ENCODE results near the gene SLC52A3.

- TF ChIP-seq, protein P1, sequence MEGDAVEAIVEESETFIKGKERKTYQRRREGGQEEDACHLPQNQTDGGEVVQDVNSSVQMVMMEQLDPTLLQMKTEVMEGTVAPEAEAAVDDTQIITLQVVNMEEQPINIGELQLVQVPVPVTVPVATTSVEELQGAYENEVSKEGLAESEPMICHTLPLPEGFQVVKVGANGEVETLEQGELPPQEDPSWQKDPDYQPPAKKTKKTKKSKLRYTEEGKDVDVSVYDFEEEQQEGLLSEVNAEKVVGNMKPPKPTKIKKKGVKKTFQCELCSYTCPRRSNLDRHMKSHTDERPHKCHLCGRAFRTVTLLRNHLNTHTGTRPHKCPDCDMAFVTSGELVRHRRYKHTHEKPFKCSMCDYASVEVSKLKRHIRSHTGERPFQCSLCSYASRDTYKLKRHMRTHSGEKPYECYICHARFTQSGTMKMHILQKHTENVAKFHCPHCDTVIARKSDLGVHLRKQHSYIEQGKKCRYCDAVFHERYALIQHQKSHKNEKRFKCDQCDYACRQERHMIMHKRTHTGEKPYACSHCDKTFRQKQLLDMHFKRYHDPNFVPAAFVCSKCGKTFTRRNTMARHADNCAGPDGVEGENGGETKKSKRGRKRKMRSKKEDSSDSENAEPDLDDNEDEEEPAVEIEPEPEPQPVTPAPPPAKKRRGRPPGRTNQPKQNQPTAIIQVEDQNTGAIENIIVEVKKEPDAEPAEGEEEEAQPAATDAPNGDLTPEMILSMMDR (IDR thresholded peaks at IDR 0.05; ENCODE audit: extremely low read depth in 1 of 2, insufficient read depth in 1 of 2, low read depth in 1 of 2, low read length in 2 of 2) = no peak
- TF ChIP-seq MAX (IDR thresholded peaks at IDR 0.05; ENCODE audit: insufficient read depth, insufficient read length) (no peak), POLR2AphosphoS5 (IDR thresholded peaks at IDR 0.05; ENCODE audit: insufficient read depth, low read depth, low read length) (no peak), EZH2 (IDR thresholded peaks at IDR 0.05; ENCODE audit: borderline replicate concordance, low read depth, low read length, severe bottlenecking) (no peak)
Measured at GRCh38 chr20:717271-717670, 51.0 kb downstream of the SLC52A3 start.
